IMR-90 (cell line): Measurements from ENCODE around the gene TPM4. TPM values are rescaled to one million over a fixed set of nuclear protein-coding genes. Genes with fewer than 3 reads are reported as not detected.

Experiments used
- ATAC-seq: fragments of 200-7000 bp; cut with Tn5 transposase; 2 replicates; pipeline ENCODE4 v1.9.1; 2020; ENCODE audit warnings: low read depth, mild to moderate bottlenecking, moderate library complexity
- BruUV-seq: library from RNA; stranded (reverse); fragments of 400-500 nt; replicated peaks from 2 replicates; lab custom pipeline; 2021; lab: Mats Ljungman, UMichigan
- CTCF ChIA-PET: fragments of 300-600 bp; formaldehyde crosslinking; extraction: SDS; loops from one replicate; lab custom pipeline; 2021; ENCODE audit warnings: antibody characterized with exemption; lab: Yijun Ruan, JAX
- POLR2A ChIA-PET: fragments of 300-600 bp; sonication (Branson Sonifier 250); formaldehyde crosslinking; loops from one replicate; lab custom pipeline; 2022; ENCODE audit warnings: antibody characterized with exemption; ENCODE audit not compliant: unreplicated experiment; lab: Charles Lee
- DNase-seq: peaks from one replicate; pipeline ENCODE4 v3.0.0; 2013
- H2AFZ ChIP-seq: replicated peaks from 2 replicates; pipeline ENCODE3; 2013; ENCODE audit warnings: low read length, mild to moderate bottlenecking; ENCODE audit not compliant: poor library complexity
- H2AK5ac ChIP-seq: 2 replicates; pipeline ENCODE4 v1.6.1; 2013; ENCODE audit warnings: low read depth, low read length, inconsistent platforms
- H2AK9ac ChIP-seq: replicated peaks from 2 replicates; pipeline ENCODE3; 2013; ENCODE audit warnings: mild to moderate bottlenecking, low read depth, low read length, moderate library complexity; ENCODE audit not compliant: poor library complexity
- H2BK120ac ChIP-seq: 2 replicates; pipeline ENCODE4 v1.6.1; 2013; ENCODE audit warnings: low read depth, low read length, inconsistent platforms
- H2BK15ac ChIP-seq: 3 replicates; pipeline ENCODE4 v1.6.1; 2013; ENCODE audit warnings: low read depth, low read length, inconsistent platforms
- H2BK20ac ChIP-seq: 2 replicates; pipeline ENCODE4 v1.6.1; 2013; ENCODE audit warnings: low read depth, mild to moderate bottlenecking, inconsistent platforms, low read length, moderate library complexity
- H2BK5ac ChIP-seq: 2 replicates; pipeline ENCODE4 v1.6.1; 2013; ENCODE audit warnings: mild to moderate bottlenecking, low read depth, low read length, inconsistent platforms; ENCODE audit not compliant: poor library complexity, severe bottlenecking
- H3K14ac ChIP-seq: replicated peaks from 2 replicates; pipeline ENCODE4 v1.6.1; 2013; ENCODE audit warnings: low read depth, low read length, inconsistent platforms
- H3K18ac ChIP-seq: 2 replicates; pipeline ENCODE4 v1.6.1; 2013; ENCODE audit warnings: low read depth, low read length, control low read depth
- H3K23ac ChIP-seq: 2 replicates; pipeline ENCODE4 v1.6.1; 2013; ENCODE audit warnings: low read depth, low read length, inconsistent platforms
- H3K27ac ChIP-seq: 2 replicates; pipeline ENCODE4 v1.5.1; 2013; ENCODE audit warnings: mild to moderate bottlenecking, control low read depth, low read length; ENCODE audit not compliant: insufficient read depth
- H3K27me3 ChIP-seq: 2 replicates; pipeline ENCODE4 v1.6.1; 2013; ENCODE audit warnings: low read length; ENCODE audit not compliant: control insufficient read depth, insufficient read depth
- H3K36me3 ChIP-seq: 2 replicates; pipeline ENCODE4 v1.6.1; 2013; ENCODE audit warnings: low read length, mixed read lengths; ENCODE audit not compliant: control insufficient read depth, insufficient read depth
- H3K4ac ChIP-seq: 2 replicates; pipeline ENCODE4 v1.6.1; 2013; ENCODE audit warnings: low read depth, low read length, inconsistent platforms
- H3K4me1 ChIP-seq: 2 replicates; pipeline ENCODE4 v1.6.1; 2013; ENCODE audit warnings: low read length, mixed read lengths; ENCODE audit not compliant: control insufficient read depth, insufficient read depth
- H3K4me2 ChIP-seq: 2 replicates; pipeline ENCODE4 v1.6.1; 2013; ENCODE audit warnings: low read depth, mild to moderate bottlenecking, control low read depth, low read length, moderate library complexity
- H3K4me3 ChIP-seq: 2 replicates; pipeline ENCODE4 v1.5.1; 2013; ENCODE audit warnings: low read depth, mild to moderate bottlenecking, control low read depth, low read length, moderate library complexity; ENCODE audit not compliant: insufficient read depth
- H3K56ac ChIP-seq: 2 replicates; pipeline ENCODE4 v1.6.1; 2013; ENCODE audit warnings: low read length, inconsistent platforms; ENCODE audit not compliant: insufficient read depth; ENCODE audit errors: extremely low read depth
- H3K79me1 ChIP-seq, 2 experiments: 2 replicates each; pipeline ENCODE4 v1.6.1; 2013; ENCODE audit warnings: low read length in 2 of 2, inconsistent platforms in 1 of 2, low read depth in 1 of 2
- H3K9ac ChIP-seq: 2 replicates; pipeline ENCODE4 v1.6.1; 2013; ENCODE audit warnings: low read depth, low read length, control low read depth
- H3K9me1 ChIP-seq: 2 replicates; pipeline ENCODE4 v1.6.1; 2013; ENCODE audit warnings: low read length, inconsistent platforms; ENCODE audit not compliant: insufficient read depth
- H3K9me3 ChIP-seq: 2 replicates; pipeline ENCODE4 v1.6.1; 2013; ENCODE audit warnings: low read length; ENCODE audit not compliant: control insufficient read depth, insufficient read depth
- H4K20me1 ChIP-seq: 2 replicates; pipeline ENCODE4 v1.6.1; 2013; ENCODE audit warnings: low read length, inconsistent platforms; ENCODE audit not compliant: insufficient read depth
- H4K5ac ChIP-seq: 2 replicates; pipeline ENCODE4 v1.6.1; 2013; ENCODE audit warnings: mild to moderate bottlenecking, low read depth, low read length, control low read depth
- H4K8ac ChIP-seq, 2 experiments: 2 replicates each; pipeline ENCODE4 v1.6.1; 2013; ENCODE audit warnings: low read depth in 2 of 2, low read length in 2 of 2, control low read depth in 1 of 2, inconsistent platforms in 1 of 2
- H4K91ac ChIP-seq: 2 replicates; pipeline ENCODE4 v1.6.1; 2013; ENCODE audit warnings: low read depth, low read length, inconsistent platforms; ENCODE audit not compliant: insufficient read depth
- MAZ ChIP-seq: IDR thresholded peaks from 2 replicates; pipeline ENCODE4 v1.6.1; 2012; ENCODE audit warnings: low read depth, mild to moderate bottlenecking, low read length, improper control_type of control experiment, moderate library complexity, borderline replicate concordance
- MXI1 ChIP-seq: IDR thresholded peaks from 2 replicates; pipeline ENCODE4 v1.6.1; 2012; ENCODE audit warnings: low read depth, mild to moderate bottlenecking, low read length, moderate library complexity, borderline replicate concordance
- WGBS, 2 experiments: methylation state at CpG; one replicate each; pipeline versions ENCODE4 v1.1.5 to v1.1.7; 2013; ENCODE audit warnings: missing lambda C conversion rate in 2 of 2; ENCODE audit not compliant: insufficient read length in 1 of 2; ENCODE audit errors: extremely low coverage in 2 of 2; 5-methylcytosine and 5-hydroxymethylcytosine counted together
- dilution Hi-C: fragments of 300-500 bp; cut with HindIII; formaldehyde crosslinking; loops from one replicate; pipeline ENCODE4 v1.14.3; 2018; ENCODE audit warnings: low sequenced_read_pairs; ENCODE audit not compliant: unreplicated experiment
- in situ Hi-C: fragments of 300-500 bp; cut with MboI; formaldehyde crosslinking; loops from 3 replicates; pipeline ENCODE4 v1.14.3; 2019; ENCODE audit warnings: low sequenced_read_pairs, inconsistent platforms, mixed read lengths
- intact Hi-C: fragments of 100-400 bp; cut with micrococcal nuclease; formaldehyde crosslinking; loops from 2 replicates; pipeline ENCODE4 v1.10.0; 2022
- polyA plus RNA-seq, 3 experiments: library from polyadenylated mRNA; depleted of rRNA; stranded (reverse); fragments of >200 nt; gene quantifications; 2 replicates each; pipeline ENCODE4 v1.2.3, GENCODE V29; 2012; ENCODE audit warnings: low replicate concordance in 1 of 3
- total RNA-seq: library from RNA; depleted of rRNA; stranded (reverse); fragments of >200 nt; gene quantifications from 2 replicates; pipeline ENCODE4 v1.2.3, GENCODE V29; 2012

Gene TPM4
- total and polyA plus RNA-seq, 2 of the 4 experiments (the other 2 are of a cell fraction), result 1,075 to 1,160 TPM

GRCh38 chr19:16077984-16078758, 1.9 kb downstream of the TPM4 start:
- 2% methylated on average over 9 of the region's 16 CpGs; no CpG with 5 or more reads in 1 of the 2 experiments for WGBS, 2 experiments
- peaks cover 43% of the 10 kb centered on the region for H4K20me1 ChIP-seq

More at GRCh38 chr19:16077984-16078758, 1.9 kb downstream of the TPM4 start:
- Histone ChIP-seq H2BK20ac (peak overlapping the region; percentile 89), H3K27me3 (no peaks in the 10 kb centered on the region), H3K4me1 (peaks cover 22% of the 10 kb centered on the region), H3K36me3 (peaks cover 45% of the 10 kb centered on the region), H3K18ac (peak overlapping the region; percentile 95), H4K91ac (peak overlapping the region; percentile 97), H2AK5ac (peak overlapping the region; percentile 91), H3K9ac (peak overlapping the region; percentile 99), H3K9me3 (no peaks in the 10 kb centered on the region), H3K4ac (peak overlapping the region; percentile 98), H3K23ac (peak overlapping the region; percentile 99), H4K8ac (peak overlapping the region; percentile 95 to 97), H2BK5ac (peak overlapping the region; percentile 98), H2BK120ac (peak overlapping the region; percentile 90), H3K9me1 (peaks cover 17% of the 10 kb centered on the region), H2AFZ (no peak overlapping the region), H2BK15ac (peak overlapping the region; percentile 86; the same call in 2 of the 3 replicates), H3K14ac (peak overlapping the region; percentile 99), H3K4me3 (peak overlapping the region; percentile 97), H3K4me2 (peak overlapping the region; percentile 85), H3K79me1 (peaks cover 9 to 53% of the 10 kb centered on the region in 2 experiments), H3K27ac (peak overlapping the region; percentile 98), H3K56ac (peak overlapping the region; percentile 100), H4K5ac (peak overlapping the region; percentile 91), H2AK9ac (peak overlapping the region; percentile 92)
- in situ Hi-C loops (no loop called here), intact Hi-C loops (loop anchor here (5.0 kb wide), 2 partner anchors 36 to 119 kb away; partner anchors contain the start of gene AP1M1), dilution Hi-C loops (no loop called here)
- CTCF ChIA-PET, result interaction anchor here (0.7 kb wide), 1 partner anchor 73 kb away, joined by 3 read pairs; no protein-coding TSS in a partner anchor
- DNase-seq (peak; percentile 69), ATAC-seq (no peak)
- 0 out of 2 replicates have a peak, but pooled peaks have one; percentile 24 for TF ChIP-seq MXI1
- TF ChIP-seq MAZ, result no peak
- TSS peak; percentile 74 for BruUV-seq
- POLR2A ChIA-PET, result interaction anchor here (0.6 to 2.2 kb wide), 6 partner anchors 9 to 107 kb away, joined by 3 to 8 read pairs (median 4); partner anchors contain the start of gene FAM32A
